H7 (cell line): Measurements from ENCODE around the gene PPT2. TPM values are rescaled to one million over a fixed set of nuclear protein-coding genes. Genes with fewer than 3 reads are reported as not detected.
"Not testable (repeated sequence)": the region's sequence is repeated elsewhere in the genome, so short reads cannot be mapped to it uniquely, and the experiment has no call there.

Experiments
- DNase-seq: peaks from one replicate; pipeline ENCODE4 v3.0.0; 2012
- H3K27me3 ChIP-seq: 2 replicates; pipeline ENCODE4 v1.6.0; 2011; ENCODE audit warnings: mild to moderate bottlenecking, low read length; ENCODE audit not compliant: control insufficient read depth, insufficient read depth
- H3K36me3 ChIP-seq: replicated peaks from 2 replicates; pipeline ENCODE4 v1.5.1; 2011; ENCODE audit warnings: low read length; ENCODE audit not compliant: control insufficient read depth, insufficient read depth
- H3K4me3 ChIP-seq: 2 replicates; pipeline ENCODE4 v1.5.1; 2011; ENCODE audit warnings: low read depth, mild to moderate bottlenecking, control low read depth, low read length, moderate library complexity; ENCODE audit not compliant: insufficient read depth
- total RNA-seq: library from RNA; depleted of rRNA; stranded (reverse); fragments of >200 nt; shearing (Covaris generic); gene quantifications from 2 replicates; pipeline ENCODE4 v1.2.3, GENCODE V29; 2014

The PPT2 gene
- total RNA-seq, 1 experiment from 2014 or later = 25.5 TPM

DNA sequence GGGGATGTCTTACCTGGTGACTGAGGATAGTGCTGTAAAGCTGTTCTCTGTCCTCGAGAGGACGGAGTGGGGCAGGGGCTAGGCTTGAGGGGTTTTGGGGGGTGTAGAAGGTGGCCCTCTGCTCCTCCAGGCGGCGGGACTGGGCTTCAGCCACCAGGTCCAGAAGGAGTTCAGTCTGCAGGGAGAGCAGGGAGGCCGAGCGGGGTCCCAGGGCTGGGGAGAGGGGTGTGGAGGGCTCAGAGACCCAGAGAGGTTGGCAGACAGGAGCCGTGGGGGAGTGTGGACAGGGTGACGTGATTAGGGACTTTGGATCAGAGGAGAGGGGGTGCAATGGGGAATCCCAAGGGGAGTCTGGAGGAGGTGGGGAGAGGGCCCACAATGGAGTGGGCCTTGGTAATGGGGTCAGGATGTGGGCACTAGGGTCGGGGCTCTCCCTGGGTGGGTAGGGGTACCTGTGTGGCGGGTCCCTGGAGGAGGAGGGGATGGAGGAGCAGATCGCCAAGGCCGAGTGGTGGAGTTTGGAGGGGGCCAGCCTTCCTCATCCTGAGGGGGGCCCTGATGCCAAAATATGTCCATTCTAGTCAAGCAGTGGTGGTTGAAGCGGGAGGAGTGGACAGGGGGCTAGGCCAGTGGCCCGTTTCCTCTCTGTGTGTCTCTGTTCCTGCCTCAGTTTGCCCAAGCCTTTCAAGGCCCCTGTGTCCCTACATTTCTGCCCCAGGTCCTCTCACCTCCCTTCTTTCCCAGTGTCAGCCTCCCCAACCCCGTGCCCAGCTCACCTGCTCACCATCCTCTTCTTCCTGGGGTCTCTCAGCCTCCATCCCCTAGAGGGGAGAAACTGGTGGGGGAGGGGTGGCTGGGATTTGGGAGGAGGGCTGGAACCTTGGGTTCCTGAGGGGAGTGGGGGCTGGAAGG, 38.0 kb downstream of the PPT2 start:
- no peaks in the 10 kb centered on the region for H3K27me3 ChIP-seq
- H3K4me3 ChIP-seq = 0 out of 2 replicates have a peak overlapping the region, but pooled peaks have one; percentile 2
- no peak for DNase-seq
- peaks cover 10% of the 10 kb centered on the region for H3K36me3 ChIP-seq

DNA sequence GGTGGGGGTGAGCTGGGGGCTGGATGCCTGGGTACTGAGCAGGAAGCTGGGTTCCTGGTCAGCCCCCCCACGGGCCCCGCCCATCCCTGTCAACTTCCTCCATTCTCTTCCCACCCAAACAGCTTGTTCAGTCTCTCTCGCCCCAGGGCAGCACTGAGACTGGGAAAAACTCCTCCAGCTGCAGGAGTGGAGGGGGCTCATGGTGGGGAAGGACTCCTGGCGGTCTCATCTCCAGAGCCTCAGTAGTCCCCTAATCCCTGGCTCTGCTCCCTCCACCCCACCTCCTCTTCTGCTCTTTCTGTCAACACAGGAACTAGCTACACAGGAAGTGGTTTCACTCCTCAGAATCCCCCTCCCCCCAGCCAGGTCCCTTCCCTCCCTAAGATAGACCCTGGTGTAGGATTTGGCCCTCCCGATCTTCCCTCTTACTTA, 38.7 kb downstream of the PPT2 start, which contains the start of gene GPSM3:
Gene GPSM3, minus strand, starts transcription at position 36 of the 432 bp plus-strand sequence. CDS start 130 bp downstream, outside the sequence.
- peak; percentile 67 for DNase-seq
- H3K36me3 ChIP-seq = peaks cover 4% of the 10 kb centered on the region
- peak within 1 kb of the TSS; percentile 26 for H3K4me3 ChIP-seq
- no peaks in the 10 kb centered on the region for H3K27me3 ChIP-seq

DNA sequence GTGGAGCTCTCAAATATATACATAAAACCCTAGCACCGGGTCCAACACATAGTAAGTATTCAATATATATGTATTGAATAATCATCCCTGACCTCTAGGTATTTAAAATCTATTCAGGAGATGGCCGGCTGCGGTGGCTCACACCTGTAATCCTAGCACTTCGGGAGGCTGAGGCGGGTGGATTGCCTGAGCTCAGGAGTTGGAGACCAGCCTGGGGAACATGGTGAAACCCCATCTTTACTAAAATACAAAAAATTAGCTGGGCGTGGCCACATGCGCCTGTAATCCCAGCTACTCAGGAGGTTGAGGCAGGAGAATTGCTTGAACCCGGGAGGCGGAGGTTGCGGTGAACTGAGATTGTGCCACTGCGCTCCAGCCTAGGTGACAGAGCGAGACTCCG, 39.2 kb downstream of the PPT2 start:
- peak overlapping the region; percentile 26; the same call in 1 of the 2 replicates for H3K4me3 ChIP-seq

DNA sequence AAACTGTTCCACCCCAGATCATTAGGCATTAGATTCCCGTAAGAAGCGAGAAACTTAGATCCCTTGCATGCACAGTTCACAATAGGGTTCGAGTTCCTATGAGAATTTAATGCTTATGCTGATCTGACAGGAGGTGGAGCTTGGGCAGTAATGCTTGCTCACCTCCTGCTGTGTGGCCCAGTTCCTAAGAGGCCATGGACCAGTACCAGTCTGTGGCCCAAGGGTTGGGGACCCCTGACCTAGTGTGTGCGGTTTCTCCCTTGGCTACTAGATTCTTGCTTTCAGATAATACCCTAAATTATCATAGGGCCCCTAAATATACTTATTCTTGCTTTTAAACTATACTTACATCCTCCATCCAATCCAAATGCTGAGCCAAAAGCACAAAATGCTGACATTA, 40.4 kb downstream of the PPT2 start:
- DNase-seq = no peak
- H3K4me3 ChIP-seq = no peak overlapping the region
- no peaks in the 10 kb centered on the region for H3K27me3 ChIP-seq
- no peaks in the 10 kb centered on the region for H3K36me3 ChIP-seq

More for the DNA sequence above, 39.2 kb downstream of the PPT2 start:
- not testable (repeated sequence) for H3K27me3 ChIP-seq, DNase-seq, H3K36me3 ChIP-seq

DNA sequence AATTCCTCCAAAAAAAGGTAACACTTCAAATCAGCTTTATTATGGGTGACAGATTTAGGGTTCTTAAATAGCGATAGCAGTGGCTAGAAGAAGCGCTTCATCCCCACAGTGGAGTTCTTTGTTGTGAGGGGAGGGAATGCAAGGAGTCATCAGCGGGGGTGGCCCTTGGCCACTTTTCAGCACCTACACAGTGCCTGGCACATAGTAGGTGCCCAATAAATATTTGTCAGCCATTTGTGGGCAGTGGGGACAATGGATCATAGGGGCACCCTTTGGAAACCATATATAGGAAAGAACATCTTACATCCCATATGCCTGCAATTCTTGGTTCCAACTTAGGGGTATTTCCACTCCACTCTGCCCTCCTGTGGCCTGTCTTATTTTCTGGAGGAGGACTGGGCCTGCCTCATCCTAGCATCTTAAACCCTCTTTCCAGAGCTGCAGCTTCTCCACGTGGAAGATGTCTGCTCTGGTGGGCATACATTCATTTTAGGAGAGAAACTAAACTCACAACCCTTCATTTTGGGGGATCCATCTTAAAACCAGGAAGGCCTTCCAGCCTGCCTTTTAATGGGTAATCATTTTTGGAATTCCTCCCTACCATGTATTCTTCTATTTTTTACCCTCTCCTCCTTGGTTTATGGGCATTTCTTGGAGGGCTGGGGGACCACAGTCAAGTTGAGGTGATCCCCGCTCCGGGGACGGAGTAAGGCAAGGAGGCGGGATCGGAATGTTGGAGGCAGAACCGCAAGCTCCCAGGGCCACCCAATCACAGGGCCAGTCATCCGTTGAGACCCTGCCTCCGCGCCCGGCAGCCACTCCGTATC, 41.1 kb downstream of the PPT2 start:
- no peaks in the 10 kb centered on the region for H3K27me3 ChIP-seq
- H3K4me3 ChIP-seq = peak overlapping the region; percentile 49
- H3K36me3 ChIP-seq = no peaks in the 10 kb centered on the region
- DNase-seq = no peak

DNA sequence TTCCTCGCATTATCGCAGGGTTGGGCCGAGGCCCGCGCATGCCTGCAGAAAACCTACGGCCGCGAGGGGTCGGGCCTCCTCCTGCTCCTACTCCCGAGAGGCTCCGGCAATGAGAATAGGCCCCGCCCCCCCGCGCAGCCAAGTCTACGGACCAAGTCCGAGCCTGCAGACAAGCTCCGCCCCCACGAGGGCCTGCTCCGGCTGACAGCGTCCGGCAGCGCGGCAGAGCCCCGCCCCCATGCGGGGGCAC, 41.6 kb downstream of the PPT2 start:
- peak overlapping the region; percentile 92 for H3K4me3 ChIP-seq
- DNase-seq = peak; percentile 98
- no peaks in the 10 kb centered on the region for H3K36me3 ChIP-seq
- H3K27me3 ChIP-seq = no peaks in the 10 kb centered on the region

DNA sequence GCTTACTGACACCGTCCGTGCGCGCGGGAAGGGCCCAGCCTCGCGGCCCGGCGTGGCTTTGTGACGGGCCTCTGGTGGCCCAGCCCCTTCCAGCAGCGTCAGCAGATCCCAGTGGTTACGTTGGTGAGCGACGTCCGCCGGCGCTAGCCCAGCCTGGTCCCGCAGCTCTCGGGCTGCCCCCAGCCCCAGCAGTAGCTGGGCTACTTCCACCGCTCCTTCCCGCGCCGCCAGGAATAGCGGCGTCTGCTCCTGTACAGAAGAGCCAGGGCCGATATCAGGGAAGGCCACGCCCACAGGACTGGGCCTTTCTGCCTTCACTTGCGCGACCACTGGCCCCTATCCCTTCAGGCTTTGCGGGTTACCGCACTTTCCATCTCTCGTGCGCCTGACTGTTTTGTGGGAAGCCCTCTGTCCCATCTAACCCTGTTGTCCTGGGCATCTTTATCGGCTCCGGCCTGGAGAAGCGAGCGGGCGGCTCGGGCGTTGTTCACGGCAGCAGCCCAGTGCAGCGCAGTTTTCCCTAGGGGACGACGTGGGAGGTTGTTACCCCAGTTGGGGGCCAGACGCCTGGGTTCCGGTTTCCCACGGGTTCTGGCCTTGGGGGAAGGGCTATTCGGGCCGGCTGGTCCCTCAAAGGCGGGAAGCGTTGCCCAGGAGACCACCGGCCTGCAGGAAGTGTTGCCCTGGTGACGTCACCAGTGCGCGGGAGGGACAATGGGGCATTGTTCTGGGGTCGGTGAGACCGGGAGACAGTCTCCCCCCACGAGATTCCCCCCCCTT, 42.2 kb downstream of the PPT2 start:
- H3K4me3 ChIP-seq = peak overlapping the region; percentile 92
- peak; percentile 90 for DNase-seq
- no peaks in the 10 kb centered on the region for H3K36me3 ChIP-seq
- H3K27me3 ChIP-seq = no peaks in the 10 kb centered on the region

DNA sequence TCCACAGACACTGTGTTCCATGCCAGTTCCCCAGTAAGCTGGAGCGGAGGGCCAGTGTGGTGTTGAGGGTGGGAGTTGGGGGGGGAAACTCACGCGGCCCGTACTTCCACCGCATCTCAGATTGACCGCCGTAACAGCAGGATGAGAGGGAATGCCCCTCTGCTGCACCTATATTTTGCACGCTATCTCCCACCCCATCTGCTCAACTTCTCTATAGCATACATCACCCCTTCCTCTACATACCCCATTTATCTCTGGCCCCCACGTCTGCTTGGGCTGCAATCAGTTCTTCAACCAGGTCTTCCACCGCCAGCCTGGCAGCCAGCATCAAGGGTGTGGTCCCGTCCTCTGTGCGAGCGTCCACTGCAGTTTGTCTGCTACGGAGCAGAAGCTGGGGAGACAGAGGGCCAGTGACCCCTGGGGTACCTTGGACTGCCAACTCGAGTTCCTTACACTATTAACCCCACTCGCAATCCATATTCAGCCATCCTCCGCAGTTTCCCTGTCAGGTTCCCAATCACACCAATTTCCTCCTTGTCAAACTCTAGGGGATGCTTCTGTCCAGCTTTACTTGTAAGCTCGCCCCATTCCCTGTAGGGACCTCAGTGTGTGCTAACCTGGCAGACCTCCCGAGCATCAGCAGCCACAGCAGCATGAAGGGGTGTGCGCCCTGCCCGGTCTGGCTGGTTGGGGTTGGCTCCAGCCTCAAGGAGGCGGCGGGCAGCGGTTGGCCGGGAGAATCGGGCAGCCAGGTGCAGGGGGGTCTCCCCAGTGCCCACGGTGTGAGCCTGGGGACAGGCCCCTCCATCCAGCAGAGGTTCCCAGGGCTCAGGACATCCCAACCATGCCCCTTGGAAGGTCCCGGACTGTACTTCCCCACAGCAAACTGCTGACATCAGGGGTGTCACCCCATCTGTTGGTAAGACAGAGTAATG, 43.0 kb downstream of the PPT2 start:
- peak; percentile 56 for DNase-seq
- H3K36me3 ChIP-seq = no peaks in the 10 kb centered on the region

DNA sequence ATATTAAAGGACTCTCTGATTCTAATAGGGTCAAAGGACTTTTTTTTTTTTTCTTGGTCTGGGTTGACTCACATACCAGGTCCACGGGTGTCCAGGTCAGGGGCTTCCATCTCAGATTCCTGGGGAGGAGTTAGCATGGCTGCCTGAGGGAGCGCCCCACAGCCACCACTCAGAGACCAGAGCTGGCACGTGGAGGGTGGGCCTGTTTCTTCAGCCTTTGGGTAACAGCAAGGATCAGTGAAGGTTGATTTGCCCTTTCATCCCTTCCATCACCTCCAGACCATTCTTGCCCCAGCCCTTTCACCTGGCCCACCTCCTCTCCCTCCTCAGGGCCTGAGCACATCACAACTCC, 44.4 kb downstream of the PPT2 start:
- Histone ChIP-seq H3K27me3 (no peaks in the 10 kb centered on the region; the same call in 1 of the 2 replicates), H3K36me3 (no peaks in the 10 kb centered on the region), H3K4me3 (no peak overlapping the region)
- no peak for DNase-seq

More for the DNA sequence above, 43.0 kb downstream of the PPT2 start:
- H3K4me3 ChIP-seq = peak overlapping the region; percentile 92
- H3K27me3 ChIP-seq = no peaks in the 10 kb centered on the region; the same call in 1 of the 2 replicates

DNA sequence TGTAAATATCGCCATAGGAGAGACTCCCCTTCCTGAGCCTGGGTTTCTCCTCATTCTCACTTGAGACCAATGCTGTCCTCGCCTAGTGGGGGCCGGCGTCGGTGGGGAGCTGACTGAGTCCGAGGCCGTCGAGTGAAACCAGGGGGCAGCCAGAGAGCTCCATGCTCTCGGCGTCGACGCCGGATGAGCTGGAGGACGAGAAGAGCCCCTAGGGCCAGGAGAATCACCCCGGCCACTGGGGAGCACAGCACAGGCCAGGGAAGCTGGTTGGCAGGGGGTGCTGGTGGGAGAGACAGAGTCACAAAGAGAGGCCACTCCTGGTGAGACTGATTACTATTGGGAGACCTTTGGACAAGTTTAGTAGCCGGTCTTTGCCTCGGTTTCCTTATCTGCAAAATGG, 44.9 kb downstream of the PPT2 start:
- H3K36me3 ChIP-seq = no peaks in the 10 kb centered on the region
- H3K4me3 ChIP-seq = no peak overlapping the region
- DNase-seq = no peak
- H3K27me3 ChIP-seq = no peaks in the 10 kb centered on the region; the same call in 1 of the 2 replicates

DNA sequence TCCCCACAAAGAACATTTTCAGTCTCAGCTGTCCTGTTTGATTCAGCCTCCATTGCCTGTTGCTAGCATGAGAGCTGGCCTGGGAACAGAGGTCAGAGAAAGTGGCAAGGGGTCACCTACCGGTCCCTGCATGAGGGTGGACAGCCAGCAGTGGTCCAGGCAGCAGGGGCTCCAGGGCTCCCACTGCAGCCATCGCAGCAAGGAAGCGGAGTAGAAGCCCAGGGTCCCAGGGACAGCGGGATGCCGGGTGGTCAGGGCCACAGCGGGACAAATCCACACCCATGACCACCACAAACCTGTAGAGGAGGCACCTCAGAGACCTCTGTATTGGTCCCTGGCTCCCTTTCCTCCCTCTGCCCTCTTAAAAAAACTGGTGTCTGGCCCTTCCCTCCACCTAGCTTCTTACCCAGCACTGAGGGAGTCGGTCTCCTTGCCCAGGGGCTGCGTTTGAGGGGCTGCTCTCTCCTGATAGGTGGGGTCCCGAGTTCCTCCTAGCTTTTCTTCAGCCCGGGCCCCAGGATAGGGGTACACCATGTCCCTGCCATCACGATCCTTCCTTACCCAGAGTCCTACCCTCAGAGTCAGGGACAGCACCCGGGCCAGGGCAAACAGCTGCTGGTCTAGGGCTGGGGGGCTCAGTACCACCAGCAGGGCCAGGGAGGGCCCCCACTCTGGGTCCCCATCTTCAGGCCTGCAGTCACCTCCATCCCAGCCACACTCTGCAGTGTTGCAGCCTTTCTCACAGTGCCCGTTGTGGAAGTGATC, 47.0 kb downstream of the PPT2 start:
- DNase-seq = no peak
- Histone ChIP-seq H3K36me3 (no peaks in the 10 kb centered on the region), H3K27me3 (peaks cover 2% of the 10 kb centered on the region; the same call in 1 of the 2 replicates), H3K4me3 (no peak overlapping the region)

DNA sequence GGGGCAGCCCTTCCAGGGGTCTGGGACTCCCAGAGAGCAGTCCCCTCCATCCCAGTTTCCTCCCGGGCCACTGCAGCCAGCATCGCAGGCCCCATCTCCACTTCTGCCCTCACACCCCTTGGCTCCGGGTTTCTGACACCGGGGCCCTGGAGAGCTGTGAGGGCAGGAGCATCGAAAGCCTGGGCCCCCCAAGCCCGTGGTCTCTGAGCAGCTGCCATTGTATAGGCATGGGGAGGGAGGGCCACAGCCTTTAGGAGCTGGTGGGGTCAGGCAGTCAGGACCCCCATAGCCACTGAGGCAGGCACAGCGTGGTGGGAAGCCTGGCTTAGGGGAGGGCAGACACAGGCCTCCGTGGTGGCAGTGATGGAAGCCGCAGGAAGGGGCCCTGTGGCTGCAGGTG, 48.2 kb downstream of the PPT2 start:
- Histone ChIP-seq H3K36me3 (no peaks in the 10 kb centered on the region), H3K27me3 (peaks cover 2% of the 10 kb centered on the region; the same call in 1 of the 2 replicates), H3K4me3 (no peak overlapping the region)
- no peak for DNase-seq
